Fibroblast of skin of right quadriceps (primary cell): ENCODE measurements around the gene GALNT7.
A peak's percentile ranks its signal among the peaks of the same experiment; 100 is the strongest.
"Not testable (repeated sequence)": the region's sequence is repeated elsewhere in the genome, so short reads cannot be mapped to it uniquely, and the experiment has no call there.

Experiments
- DNase-seq: peaks from one replicate; pipeline ENCODE4 v3.0.0-alpha.2; 2013

Gene GALNT7

DNA sequence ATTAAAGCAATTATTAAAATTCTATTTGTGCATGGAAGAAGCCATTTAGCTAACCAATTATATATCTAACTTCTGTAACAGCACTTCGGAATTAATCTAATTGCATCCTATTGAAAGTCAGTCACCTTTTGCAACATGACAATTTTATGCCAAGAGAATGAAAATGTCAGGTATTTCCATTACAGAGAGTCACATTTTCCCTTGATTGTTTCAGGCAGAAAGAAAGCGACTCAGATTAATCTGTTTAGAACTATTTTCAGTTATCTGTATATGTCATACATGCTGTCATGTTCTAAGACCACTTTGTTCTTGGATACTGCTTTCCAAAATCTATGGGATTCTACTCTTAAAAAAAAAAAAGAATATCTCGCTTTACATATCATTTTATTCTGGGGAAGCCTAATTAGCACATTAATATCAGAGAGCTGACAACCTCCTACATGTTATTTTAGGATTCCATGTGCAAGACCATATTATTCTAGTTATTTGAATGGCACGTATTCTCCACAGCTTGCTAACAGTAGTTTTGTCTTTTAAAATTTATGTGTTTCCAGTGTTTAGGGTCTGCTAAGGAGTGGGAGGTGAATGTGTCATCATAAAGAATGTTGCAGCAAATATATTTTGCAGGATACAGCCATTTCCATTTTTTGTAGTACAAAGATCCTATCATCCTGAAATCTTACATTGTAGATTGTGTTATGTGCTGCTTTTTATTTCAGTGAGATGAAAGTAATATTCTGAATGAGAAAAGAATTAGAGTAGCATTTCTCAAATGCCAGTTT is 31.7 kb downstream of the GALNT7 start:
- DNase-seq: no peak

DNA sequence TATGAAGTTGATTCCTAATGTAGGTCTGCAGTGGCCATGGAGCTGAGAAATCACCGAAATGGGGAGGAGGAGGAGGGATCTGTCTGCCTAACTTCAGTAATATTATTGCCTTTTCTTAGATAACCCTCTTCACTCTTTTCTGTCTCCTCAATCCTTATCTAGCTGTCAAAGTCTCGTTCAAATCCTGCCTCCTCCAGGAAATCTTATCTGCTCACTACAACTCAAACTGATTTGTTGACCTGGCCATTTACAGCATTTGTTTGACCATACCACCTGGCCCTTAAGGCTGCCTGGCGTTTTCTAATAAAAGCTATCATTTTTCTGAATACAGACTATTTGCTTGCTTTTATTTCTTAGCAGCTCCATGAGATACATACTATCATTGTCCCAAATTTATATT is 33.8 kb downstream of the GALNT7 start:
- DNase-seq: no peak

- DNase-seq: no peak
Measured at GRCh38 chr4:173205656-173206055, 37.0 kb downstream of the GALNT7 start.

DNA sequence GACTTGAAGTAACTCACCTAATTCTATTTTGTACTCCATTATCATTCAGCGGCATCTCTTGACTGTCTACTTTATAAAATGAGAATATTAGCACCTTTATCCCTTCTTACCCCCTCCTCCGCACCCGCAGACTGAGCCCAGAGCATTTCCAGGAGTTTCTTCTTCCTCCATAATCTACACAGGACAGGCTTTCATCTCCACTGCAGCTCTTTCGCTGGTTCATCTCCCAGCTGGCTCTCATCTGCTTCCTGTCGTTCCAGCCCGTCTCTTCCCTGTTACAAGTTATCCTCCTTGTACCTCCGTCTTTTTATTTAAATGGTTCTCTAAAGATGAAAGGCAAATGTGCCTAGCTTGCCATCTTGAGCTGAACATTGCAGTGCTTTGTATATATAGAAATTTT is 39.8 kb downstream of the GALNT7 start:
- DNase-seq: no peak

DNA sequence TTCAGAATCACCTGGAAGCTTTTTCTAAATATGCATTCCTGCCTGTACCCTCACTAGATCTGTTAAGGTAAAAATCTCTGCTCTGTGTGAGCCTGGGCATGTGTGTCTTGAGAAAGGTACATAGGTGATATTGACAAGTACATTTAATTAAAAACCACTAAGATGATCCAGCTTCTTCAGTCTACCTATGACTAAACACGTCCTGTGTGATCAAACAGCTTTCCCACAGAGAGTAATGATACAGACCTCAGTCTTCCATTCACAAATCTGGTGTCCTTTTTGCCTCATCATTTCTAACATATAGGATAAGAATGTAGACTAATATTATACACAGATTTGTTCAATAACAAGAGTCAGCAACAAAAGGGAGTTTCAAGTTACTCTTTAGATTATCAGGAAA is 42.6 kb downstream of the GALNT7 start:
- no peak for DNase-seq

- DNase-seq: peak; percentile 78
Measured at GRCh38 chr4:173211838-173212237, 43.2 kb downstream of the GALNT7 start.

DNA sequence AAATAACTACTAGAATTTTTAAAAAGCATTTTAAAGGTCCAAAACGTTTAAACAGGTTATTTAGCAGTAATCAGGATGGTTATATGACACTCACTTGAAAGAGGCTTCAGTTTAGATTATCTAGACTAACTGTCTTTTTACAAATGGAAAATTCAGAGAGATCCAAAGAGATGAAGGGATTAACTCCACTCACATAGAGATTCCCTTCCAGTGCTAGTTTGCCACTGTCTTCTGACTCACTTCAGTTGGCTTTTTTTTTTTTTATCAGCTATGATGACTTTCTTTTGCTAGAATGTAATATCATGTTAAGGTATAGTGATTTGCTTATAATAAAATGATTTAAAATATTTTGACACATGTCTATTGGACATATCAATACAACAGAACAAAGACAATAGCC is 43.8 kb downstream of the GALNT7 start:
- DNase-seq: no peak

GRCh38 chr4:173213296-173213695 is 44.7 kb downstream of the GALNT7 start:
- no peak for DNase-seq

- DNase-seq: no peak
Measured at GRCh38 chr4:173214231-173214630, 45.6 kb downstream of the GALNT7 start.

DNA sequence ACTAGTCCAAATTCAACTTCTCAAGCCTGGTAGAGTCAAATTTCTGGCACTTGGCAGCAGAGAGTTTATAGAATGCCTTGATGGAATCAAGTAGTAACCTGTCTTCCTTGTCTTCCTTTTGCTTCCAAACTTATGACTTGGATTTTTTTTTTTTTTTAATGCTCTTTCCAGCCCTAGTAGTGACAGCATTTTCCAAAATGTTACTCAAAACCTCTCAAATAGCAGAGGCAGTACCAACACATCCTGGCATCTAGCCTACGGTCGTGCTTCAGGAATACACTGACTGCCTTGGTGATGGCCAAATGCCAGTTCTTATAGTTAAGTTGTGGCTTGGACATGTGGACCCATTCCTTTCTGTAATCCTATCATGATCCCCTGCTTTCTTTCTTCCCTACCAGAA is 46.0 kb downstream of the GALNT7 start:
- DNase-seq: peak; percentile 67

GRCh38 chr4:173217075-173217474 is 48.5 kb downstream of the GALNT7 start:
- DNase-seq: no peak

- peak; percentile 28 for DNase-seq
Measured at GRCh38 chr4:173217727-173218126, 49.1 kb downstream of the GALNT7 start.

DNA sequence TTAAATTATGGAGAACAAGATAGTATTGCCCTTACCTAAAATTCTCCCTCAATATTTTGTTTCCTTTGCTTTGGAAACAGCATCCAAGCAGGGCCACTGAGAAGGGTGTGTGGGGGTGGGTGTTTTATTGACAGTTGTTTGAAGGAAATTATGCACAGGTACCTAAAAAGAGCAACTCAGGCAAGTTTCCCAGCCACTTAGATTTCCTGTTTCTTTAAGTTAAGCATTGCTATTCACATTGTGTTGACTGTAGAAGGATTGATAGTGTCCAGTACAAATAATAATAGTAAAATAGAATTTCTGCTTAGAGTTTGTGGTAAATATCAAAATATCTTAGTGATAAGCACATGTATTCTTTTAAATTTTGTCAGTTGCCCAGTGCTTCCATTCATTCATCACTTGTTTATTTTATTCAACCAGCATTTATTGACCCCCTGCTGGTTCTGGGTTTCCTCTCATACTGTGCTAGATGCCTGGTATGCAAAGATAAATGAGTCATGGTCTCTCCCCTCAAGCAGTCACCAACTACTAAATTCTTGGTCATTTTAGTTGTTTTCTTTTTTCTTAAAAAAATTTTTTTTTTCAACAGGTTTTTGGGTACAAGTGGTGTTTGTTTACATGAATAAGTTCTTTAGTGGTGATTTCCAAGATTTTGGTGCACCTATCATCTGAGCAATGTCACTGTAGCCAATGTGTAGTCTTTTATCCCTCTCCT is 50.0 kb downstream of the GALNT7 start:
- peak; percentile 94 for DNase-seq

DNA sequence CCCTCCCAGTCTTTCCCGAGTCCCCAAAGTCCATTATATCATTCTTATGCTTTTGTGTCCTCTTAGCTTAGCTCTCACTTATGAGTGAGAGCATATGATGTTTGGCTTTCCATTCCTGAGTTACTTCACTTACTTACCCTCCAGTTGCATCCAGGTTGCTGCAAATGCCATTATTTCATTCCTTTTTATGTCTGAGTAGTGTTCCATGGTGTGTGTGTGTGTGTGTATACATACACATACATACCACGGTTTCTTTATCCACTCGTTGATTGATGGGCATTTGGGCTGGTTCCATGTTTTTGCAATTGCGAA is 50.5 kb downstream of the GALNT7 start:
- DNase-seq: not testable (repeated sequence)

DNA sequence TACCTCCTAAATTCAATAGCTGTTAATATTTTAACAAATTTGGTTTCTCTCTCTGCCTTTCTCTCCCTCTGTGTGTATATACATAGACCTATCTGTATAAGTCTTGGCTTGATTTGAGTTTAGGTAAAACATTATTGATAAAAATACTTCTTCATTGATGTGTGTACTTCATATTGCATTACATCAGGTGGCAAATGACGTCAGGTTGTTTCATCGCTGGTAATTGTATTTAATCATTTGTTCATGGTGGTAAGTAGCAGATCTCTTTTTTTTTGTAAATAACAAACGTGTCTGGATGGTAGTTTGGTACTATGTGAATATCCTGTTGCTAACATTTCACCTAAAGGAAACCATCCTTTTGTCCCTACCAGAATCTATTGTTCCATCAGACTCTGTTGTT is 55.1 kb downstream of the GALNT7 start:
- DNase-seq: no peak

GRCh38 chr4:173226401-173226888 is 57.8 kb downstream of the GALNT7 start:
- DNase-seq: no peak

DNA sequence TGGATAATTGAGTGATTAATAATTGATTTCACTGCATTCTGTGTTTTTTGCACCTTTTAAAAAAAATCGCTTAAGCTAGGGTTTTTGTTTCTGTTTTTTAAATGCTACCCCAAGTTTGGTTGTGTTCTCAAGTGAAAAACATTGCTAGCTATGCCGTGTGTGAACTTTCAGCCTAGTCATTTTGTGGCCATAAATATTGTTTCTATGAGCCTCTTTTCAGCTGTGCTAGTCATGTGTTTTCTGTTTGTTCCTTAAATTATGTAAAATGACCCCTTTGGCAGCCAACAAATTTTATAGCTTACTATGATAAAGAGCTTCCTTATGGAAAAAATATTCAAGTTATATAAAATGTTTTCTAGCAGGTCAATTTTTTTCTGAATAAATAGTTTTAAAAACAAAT is 59.1 kb downstream of the GALNT7 start:
- DNase-seq: no peak

- no peak for DNase-seq
Measured at GRCh38 chr4:173230062-173230461, 61.5 kb downstream of the GALNT7 start.

DNA sequence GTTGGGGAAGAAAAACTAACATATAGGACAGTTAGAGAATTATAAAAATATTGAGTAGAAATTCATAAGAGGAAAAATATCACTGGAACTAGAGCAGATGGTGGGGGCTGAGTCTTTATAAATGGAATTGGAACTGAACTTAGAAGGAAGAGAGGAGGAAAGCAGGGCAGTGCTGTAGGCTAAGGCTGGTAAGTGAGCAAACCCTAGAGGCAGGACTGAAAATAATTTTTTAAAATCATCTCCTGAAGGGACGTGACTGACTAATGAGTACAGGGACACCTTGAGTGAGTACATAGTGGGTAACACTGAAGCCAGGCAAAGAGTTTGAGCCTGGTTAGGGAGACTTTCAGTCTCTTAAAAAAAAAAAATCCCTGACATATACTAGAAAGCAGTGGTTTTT is 63.3 kb downstream of the GALNT7 start:
- DNase-seq: peak; percentile 7

- DNase-seq: no peak
Measured at GRCh38 chr4:173233857-173234256, 65.2 kb downstream of the GALNT7 start.

DNA sequence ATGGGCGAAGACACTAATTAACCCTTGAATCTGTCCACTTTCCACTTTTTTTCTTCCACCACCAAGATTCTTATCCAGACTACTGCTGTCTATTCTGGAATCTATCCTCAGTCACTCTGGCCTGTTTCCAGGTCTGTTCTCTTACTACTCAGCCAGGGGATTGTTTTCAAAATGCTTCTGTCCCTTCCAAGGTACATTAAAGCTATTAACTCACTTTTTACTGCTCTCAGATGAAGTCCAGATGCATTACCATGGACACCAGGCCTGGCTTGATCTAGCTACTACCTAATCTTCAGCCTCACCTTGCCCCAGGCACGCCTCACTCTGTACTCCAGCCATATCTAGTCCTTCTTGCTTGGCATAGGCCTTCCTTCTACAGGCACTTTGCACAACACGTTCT is 66.4 kb downstream of the GALNT7 start:
- DNase-seq: no peak

- DNase-seq: no peak
Measured at GRCh38 chr4:173236301-173236700, 67.7 kb downstream of the GALNT7 start.

- no peak for DNase-seq
Measured at GRCh38 chr4:173237152-173237551, 68.5 kb downstream of the GALNT7 start.

- DNase-seq: no peak
Measured at GRCh38 chr4:173237762-173238161, 69.2 kb downstream of the GALNT7 start.

- no peak for DNase-seq
Measured at GRCh38 chr4:173240696-173241095, 72.1 kb downstream of the GALNT7 start.
